A549 (cell line): ENCODE data around the gene LPIN2. TPM values are rescaled to one million over a fixed set of nuclear protein-coding genes. Genes with fewer than 3 reads are reported as not detected.

Experiments
- ATAC-seq, 2 experiments: fragments of 200-7000 bp in 1 of 2; fragments of >200 bp in 1 of 2; cut with Nextera tagmentation in 1 of 2; cut with Tn5 transposase in 1 of 2; 3 replicates each; pipeline versions ENCODE4 v1.8.0 to v1.9.1; 2018 to 2020; ENCODE audit warnings: mild to moderate bottlenecking in 1 of 2, moderate library complexity in 1 of 2
- CTCF ChIA-PET: fragments of 300-600 bp; sonication (Branson Sonifier 250); formaldehyde crosslinking; extraction: SDS; loops from one replicate; lab custom pipeline; 2021; ENCODE audit warnings: antibody characterized with exemption, inconsistent platforms; lab: Yijun Ruan, JAX
- POLR2A ChIA-PET: fragments of 350-600 bp; formaldehyde crosslinking; extraction: SDS; loops from one replicate; lab custom pipeline; 2021; ENCODE audit warnings: antibody characterized with exemption, inconsistent platforms; lab: Yijun Ruan, JAX
- DNase-seq, 2 experiments: peaks; one replicate each; pipeline versions ENCODE4 v3.0.0 to v3.0.0-alpha.2; 2011 to 2016; ENCODE audit warnings: low read depth in 1 of 2, low spot score in 1 of 2
- FAIRE-seq: peaks from 2 replicates; lab custom pipeline; 2011; peaks lifted over from hg19 to GRCh38; lab: Jason Lieb, UNC
- H3K27ac ChIP-seq, 2 experiments: fragments of >200 bp; sonication (Bioruptor Twin); formaldehyde crosslinking; 3 replicates each; pipeline ENCODE4 v1.5.1; 2016 to 2017
- H3K4me1 ChIP-seq: fragments of >200 bp; sonication (Bioruptor Twin); formaldehyde crosslinking; 3 replicates; pipeline ENCODE4 v1.6.1; 2016
- H3K4me2 ChIP-seq: fragments of >200 bp; sonication (Bioruptor Twin); formaldehyde crosslinking; 3 replicates; pipeline ENCODE4 v1.6.1; 2016
- H3K4me3 ChIP-seq: fragments of >200 bp; sonication (Bioruptor Twin); formaldehyde crosslinking; 3 replicates; pipeline ENCODE4 v1.5.1; 2016
- H3K9me3 ChIP-seq: fragments of >200 bp; sonication (Bioruptor Twin); formaldehyde crosslinking; 3 replicates; pipeline ENCODE4 v1.6.1; 2016
- BHLHE40 ChIP-seq: IDR thresholded peaks from 2 replicates; pipeline ENCODE4 v1.6.1; 2012; ENCODE audit warnings: low read depth, low read length, inconsistent platforms
- CBX8 ChIP-seq: fragments of 200-600 bp; sonication (generic); IDR thresholded peaks from 2 replicates; pipeline ENCODE4 v1.6.1; 2016
- CHD4 ChIP-seq: fragments of 200-600 bp; sonication (generic); IDR thresholded peaks from 2 replicates; pipeline ENCODE4 v1.6.1; 2016; ENCODE audit warnings: antibody characterized with exemption, mild to moderate bottlenecking, borderline replicate concordance
- EHF ChIP-seq: fragments of 250-450 bp; sonication (Bioruptor Pico); IDR thresholded peaks from 2 replicates; pipeline ENCODE4 v1.5.0; 2020; ENCODE audit warnings: mild to moderate bottlenecking
- EP300 ChIP-seq, 2 experiments: fragments of >200 bp; sonication (Bioruptor Twin); formaldehyde crosslinking; IDR thresholded peaks; 2 replicates in 1 of 2; 3 replicates in 1 of 2; pipeline ENCODE4 v1.6.1; 2016 to 2017
- ESRRA ChIP-seq: fragments of 150-350 bp; IDR thresholded peaks from 2 replicates; pipeline ENCODE4 v1.6.1; 2014; ENCODE audit warnings: mild to moderate bottlenecking, low read length, borderline replicate concordance
- FOSB ChIP-seq: fragments of 250-450 bp; sonication (Bioruptor Pico); IDR thresholded peaks from 2 replicates; pipeline ENCODE4 v1.5.0; 2020; ENCODE audit warnings: mild to moderate bottlenecking, moderate library complexity
- FOXS1 ChIP-seq: fragments of 250-450 bp; sonication (Bioruptor Pico); IDR thresholded peaks from 2 replicates; pipeline ENCODE4 v1.5.0; 2020; ENCODE audit warnings: mild to moderate bottlenecking, moderate library complexity
- HDAC2 ChIP-seq: fragments of 200-600 bp; sonication (generic); IDR thresholded peaks from 2 replicates; pipeline ENCODE4 v1.6.1; 2016
- HEYL ChIP-seq: fragments of 250-450 bp; sonication (Bioruptor Pico); IDR thresholded peaks from 2 replicates; pipeline ENCODE4 v1.8.0; 2021; ENCODE audit warnings: mild to moderate bottlenecking, moderate library complexity
- HOXB5 ChIP-seq: fragments of 250-450 bp; sonication (Bioruptor Pico); IDR thresholded peaks from 2 replicates; pipeline ENCODE4 v1.5.0; 2020; ENCODE audit warnings: mild to moderate bottlenecking, moderate library complexity
- JUN ChIP-seq, 2 experiments: fragments of >200 bp; sonication (Bioruptor Twin); formaldehyde crosslinking; IDR thresholded peaks; 2 replicates in 1 of 2; 3 replicates in 1 of 2; pipeline ENCODE4 v1.6.1; 2016 to 2017
- JUNB ChIP-seq: fragments of >200 bp; sonication (Bioruptor Twin); formaldehyde crosslinking; IDR thresholded peaks from 2 replicates; pipeline ENCODE4 v1.6.1; 2016
- MAFK ChIP-seq: fragments of 450-650 bp; IDR thresholded peaks from 2 replicates; pipeline ENCODE4 v1.6.1; 2014; ENCODE audit not compliant: partially characterized antibody
- NFE2L2 ChIP-seq: fragments of 150-350 bp; conservative IDR thresholded peaks from 2 replicates; pipeline ENCODE4 v1.6.1; 2014; ENCODE audit warnings: low read length
- NR3C1 ChIP-seq: fragments of >200 bp; sonication (Bioruptor Twin); formaldehyde crosslinking; IDR thresholded peaks from 3 replicates; pipeline ENCODE4 v1.6.1; 2017
- PHF8 ChIP-seq: fragments of 200-600 bp; sonication (generic); IDR thresholded peaks from 2 replicates; pipeline ENCODE4 v1.6.1; 2016; ENCODE audit warnings: low read depth, mild to moderate bottlenecking, antibody characterized with exemption, moderate library complexity, borderline replicate concordance
- POLR2A ChIP-seq: IDR thresholded peaks from 2 replicates; pipeline ENCODE4 v1.6.1; 2012; ENCODE audit warnings: mild to moderate bottlenecking, low read length
- RARB ChIP-seq: fragments of 250-450 bp; sonication (Bioruptor Pico); IDR thresholded peaks from 2 replicates; pipeline ENCODE4 v1.8.0; 2021; ENCODE audit warnings: mild to moderate bottlenecking, moderate library complexity
- RCOR1 ChIP-seq: fragments of 150-350 bp; IDR thresholded peaks from 2 replicates; pipeline ENCODE4 v1.6.1; 2014; ENCODE audit warnings: antibody characterized with exemption, low read length, low read depth
- RNF2 ChIP-seq: fragments of 200-600 bp; sonication (generic); IDR thresholded peaks from 2 replicates; pipeline ENCODE4 v1.6.1; 2016; ENCODE audit warnings: low read depth, mild to moderate bottlenecking, antibody characterized with exemption, moderate library complexity, borderline replicate concordance
- ZNF302 ChIP-seq: fragments of 250-450 bp; sonication (Bioruptor Pico); IDR thresholded peaks from 2 replicates; pipeline ENCODE4 v1.9.0; 2021; ENCODE audit warnings: inconsistent platforms, mild to moderate bottlenecking, moderate library complexity
- ZSCAN20 ChIP-seq: fragments of 250-450 bp; sonication (Bioruptor Pico); IDR thresholded peaks from 2 replicates; pipeline ENCODE4 v1.8.0; 2022; ENCODE audit warnings: mild to moderate bottlenecking, moderate library complexity
- WGBS: methylation state at CpG from one replicate; pipeline ENCODE4 v1.1.6; 2017; ENCODE audit errors: missing lambda C conversion rate; 5-methylcytosine and 5-hydroxymethylcytosine counted together
- polyA plus RNA-seq, 4 experiments: library from polyadenylated mRNA; depleted of rRNA in 3 of 4; stranded (reverse); fragments of >200 nt; fragmentation: RNase III in 1 of 4; extraction: RNeasy Plus Mini Kit Qiagen cat#74134 plus additional on column Dnase treatment in 1 of 4; gene quantifications; 2 replicates in 3 of 4; 3 replicates in 1 of 4; pipeline ENCODE4 v1.2.3, GENCODE V29; 2011 to 2017
- TF ChIP-seq, protein P1 (sequence below): fragments of 200-600 bp; sonication (generic); IDR thresholded peaks from 2 replicates; pipeline ENCODE4 v1.6.1; 2016; ENCODE audit warnings: antibody characterized with exemption, mild to moderate bottlenecking, moderate library complexity
- TF ChIP-seq, protein P2 (sequence below): IDR thresholded peaks from 2 replicates; pipeline ENCODE4 v1.6.1; 2012

Gene LPIN2
- polyA plus RNA-seq, 2 of the 4 experiments (the other 2 are of a cell fraction): 12.9 to 23.7 TPM

DNA sequence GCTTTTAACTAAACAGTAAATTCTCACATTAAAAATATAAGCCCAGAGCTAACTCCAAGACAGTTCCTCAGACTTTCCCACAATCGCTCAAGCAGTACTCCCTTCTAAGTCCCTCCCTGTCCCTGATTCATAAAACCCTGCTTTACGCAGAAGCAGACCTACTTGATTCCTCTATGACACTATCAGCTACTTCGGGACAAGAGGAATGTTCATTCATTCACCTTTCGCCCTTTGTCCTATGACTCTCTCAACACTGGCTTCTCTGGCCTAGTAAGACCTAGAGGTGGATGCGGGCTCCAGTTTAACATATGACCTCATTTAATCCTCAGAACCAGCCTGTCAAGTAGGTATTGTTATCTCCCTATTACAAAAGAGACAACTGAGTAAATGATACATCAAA lies 10.2 kb downstream of the LPIN2 start:
- H3K9me3 ChIP-seq: no peaks in the 10 kb centered on the region
- ATAC-seq (no peak), DNase-seq (no peak), FAIRE-seq (no peak)
- TF ChIP-seq FOXS1 (CRISPR knock-in tag) (no peak), EHF (CRISPR knock-in tag) (no peak), ZSCAN20 (CRISPR knock-in tag) (no peak), EP300 (IDR thresholded peaks at IDR 0.05) (no peak), CHD4 (no peak), BHLHE40 (no peak)
- peaks cover 10% of the 10 kb centered on the region; the same call in 2 of the 3 replicates for H3K4me1 ChIP-seq
- H3K4me3 ChIP-seq: no peak overlapping the region
- CTCF ChIA-PET: interaction anchor here (0.7 to 1.4 kb wide), 2 partner anchors 14 to 126 kb away, joined by 3 read pairs; no protein-coding TSS in a partner anchor
- H3K27ac ChIP-seq: no peak overlapping the region
- WGBS: 54% methylated on average over 5 of the region's 5 CpGs
- POLR2A ChIA-PET: no interaction called here
- H3K4me2 ChIP-seq: no peak overlapping the region

DNA sequence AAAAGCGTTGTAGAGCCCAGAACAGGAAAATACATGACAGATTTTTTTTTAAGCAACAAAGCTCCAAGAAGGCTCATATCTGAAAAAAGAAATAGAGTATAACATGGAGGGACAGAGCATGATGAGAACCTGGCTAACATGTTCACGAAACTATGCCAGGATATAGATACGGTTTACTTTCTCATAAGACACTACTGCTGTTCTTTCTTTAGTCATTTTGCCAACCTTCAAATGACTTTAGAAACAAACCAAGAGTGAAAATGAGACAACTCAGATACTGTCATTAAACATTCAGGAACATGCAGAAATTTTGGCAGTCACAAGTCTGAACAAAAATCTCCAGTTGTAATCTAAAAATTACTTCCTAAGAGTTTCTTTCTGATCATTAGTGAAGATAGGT lies 14.3 kb downstream of the LPIN2 start:
- ChIA-PET POLR2A (no interaction called here), CTCF (no interaction called here)
- WGBS: 92% methylated on average over 3 of the region's 3 CpGs
- DNase-seq (no peak), FAIRE-seq (no peak), ATAC-seq (no peak)
- TF ChIP-seq RARB (CRISPR knock-in tag) (no peak), ZNF302 (CRISPR knock-in tag) (no peak), RCOR1 (no peak), POLR2A (no peak), HDAC2 (no peak), MAFK (no peak), PHF8 (no peak), CBX8 (no peak), NR3C1 (no peak), RNF2 (no peak), ESRRA (no peak), EP300 (IDR thresholded peaks at IDR 0.05) (no peak), JUNB (no peak), HOXB5 (CRISPR knock-in tag) (no peak), FOSB (CRISPR knock-in tag) (no peak), JUN (IDR thresholded peaks at IDR 0.05) (no peak), HEYL (no peak), NFE2L2 (no peak)
- TF ChIP-seq, protein P1, sequence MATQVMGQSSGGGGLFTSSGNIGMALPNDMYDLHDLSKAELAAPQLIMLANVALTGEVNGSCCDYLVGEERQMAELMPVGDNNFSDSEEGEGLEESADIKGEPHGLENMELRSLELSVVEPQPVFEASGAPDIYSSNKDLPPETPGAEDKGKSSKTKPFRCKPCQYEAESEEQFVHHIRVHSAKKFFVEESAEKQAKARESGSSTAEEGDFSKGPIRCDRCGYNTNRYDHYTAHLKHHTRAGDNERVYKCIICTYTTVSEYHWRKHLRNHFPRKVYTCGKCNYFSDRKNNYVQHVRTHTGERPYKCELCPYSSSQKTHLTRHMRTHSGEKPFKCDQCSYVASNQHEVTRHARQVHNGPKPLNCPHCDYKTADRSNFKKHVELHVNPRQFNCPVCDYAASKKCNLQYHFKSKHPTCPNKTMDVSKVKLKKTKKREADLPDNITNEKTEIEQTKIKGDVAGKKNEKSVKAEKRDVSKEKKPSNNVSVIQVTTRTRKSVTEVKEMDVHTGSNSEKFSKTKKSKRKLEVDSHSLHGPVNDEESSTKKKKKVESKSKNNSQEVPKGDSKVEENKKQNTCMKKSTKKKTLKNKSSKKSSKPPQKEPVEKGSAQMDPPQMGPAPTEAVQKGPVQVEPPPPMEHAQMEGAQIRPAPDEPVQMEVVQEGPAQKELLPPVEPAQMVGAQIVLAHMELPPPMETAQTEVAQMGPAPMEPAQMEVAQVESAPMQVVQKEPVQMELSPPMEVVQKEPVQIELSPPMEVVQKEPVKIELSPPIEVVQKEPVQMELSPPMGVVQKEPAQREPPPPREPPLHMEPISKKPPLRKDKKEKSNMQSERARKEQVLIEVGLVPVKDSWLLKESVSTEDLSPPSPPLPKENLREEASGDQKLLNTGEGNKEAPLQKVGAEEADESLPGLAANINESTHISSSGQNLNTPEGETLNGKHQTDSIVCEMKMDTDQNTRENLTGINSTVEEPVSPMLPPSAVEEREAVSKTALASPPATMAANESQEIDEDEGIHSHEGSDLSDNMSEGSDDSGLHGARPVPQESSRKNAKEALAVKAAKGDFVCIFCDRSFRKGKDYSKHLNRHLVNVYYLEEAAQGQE: no peak
- TF ChIP-seq, protein P2, sequence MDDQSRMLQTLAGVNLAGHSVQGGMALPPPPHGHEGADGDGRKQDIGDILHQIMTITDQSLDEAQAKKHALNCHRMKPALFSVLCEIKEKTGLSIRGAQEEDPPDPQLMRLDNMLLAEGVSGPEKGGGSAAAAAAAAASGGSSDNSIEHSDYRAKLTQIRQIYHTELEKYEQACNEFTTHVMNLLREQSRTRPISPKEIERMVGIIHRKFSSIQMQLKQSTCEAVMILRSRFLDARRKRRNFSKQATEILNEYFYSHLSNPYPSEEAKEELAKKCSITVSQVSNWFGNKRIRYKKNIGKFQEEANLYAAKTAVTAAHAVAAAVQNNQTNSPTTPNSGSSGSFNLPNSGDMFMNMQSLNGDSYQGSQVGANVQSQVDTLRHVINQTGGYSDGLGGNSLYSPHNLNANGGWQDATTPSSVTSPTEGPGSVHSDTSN: no peak
- Histone ChIP-seq H3K4me2 (no peak overlapping the region), H3K9me3 (no peaks in the 10 kb centered on the region), H3K4me3 (no peak overlapping the region), H3K4me1 (peaks cover 19% of the 10 kb centered on the region; the same call in 2 of the 3 replicates), H3K27ac (0 out of 6 replicates have a peak overlapping the region, but pooled peaks of 1 of the 2 experiments have one; percentile 21)
